Measurements from ENCODE around the gene CDKL5.

DNA sequence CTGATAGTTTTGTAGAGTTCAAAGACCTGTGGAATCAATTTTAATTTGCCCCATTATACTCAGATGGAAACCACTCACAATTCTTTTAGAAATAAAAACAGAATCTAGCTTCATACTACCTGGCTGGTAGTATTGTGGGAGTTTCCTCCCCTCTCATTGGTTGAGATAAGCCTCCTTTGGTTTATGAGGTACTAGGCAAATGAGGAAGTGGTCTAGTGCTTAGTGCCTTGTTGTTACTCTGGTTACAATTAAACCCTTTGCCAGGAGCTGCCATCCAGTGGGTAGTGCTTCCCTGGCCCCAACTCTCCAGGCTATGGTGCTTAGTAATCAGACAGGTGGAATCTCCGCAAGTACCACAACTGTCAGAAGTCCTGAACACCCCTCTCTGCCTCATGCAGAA is 118.3 kb downstream of the CDKL5 start:
- TF ChIP-seq, protein P1, sequence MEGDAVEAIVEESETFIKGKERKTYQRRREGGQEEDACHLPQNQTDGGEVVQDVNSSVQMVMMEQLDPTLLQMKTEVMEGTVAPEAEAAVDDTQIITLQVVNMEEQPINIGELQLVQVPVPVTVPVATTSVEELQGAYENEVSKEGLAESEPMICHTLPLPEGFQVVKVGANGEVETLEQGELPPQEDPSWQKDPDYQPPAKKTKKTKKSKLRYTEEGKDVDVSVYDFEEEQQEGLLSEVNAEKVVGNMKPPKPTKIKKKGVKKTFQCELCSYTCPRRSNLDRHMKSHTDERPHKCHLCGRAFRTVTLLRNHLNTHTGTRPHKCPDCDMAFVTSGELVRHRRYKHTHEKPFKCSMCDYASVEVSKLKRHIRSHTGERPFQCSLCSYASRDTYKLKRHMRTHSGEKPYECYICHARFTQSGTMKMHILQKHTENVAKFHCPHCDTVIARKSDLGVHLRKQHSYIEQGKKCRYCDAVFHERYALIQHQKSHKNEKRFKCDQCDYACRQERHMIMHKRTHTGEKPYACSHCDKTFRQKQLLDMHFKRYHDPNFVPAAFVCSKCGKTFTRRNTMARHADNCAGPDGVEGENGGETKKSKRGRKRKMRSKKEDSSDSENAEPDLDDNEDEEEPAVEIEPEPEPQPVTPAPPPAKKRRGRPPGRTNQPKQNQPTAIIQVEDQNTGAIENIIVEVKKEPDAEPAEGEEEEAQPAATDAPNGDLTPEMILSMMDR (IDR thresholded peaks at IDR 0.05; ENCODE audit: borderline replicate concordance, extremely low read depth, low read length, poor library complexity, severe bottlenecking) = no peak
- TF ChIP-seq EZH2 (IDR thresholded peaks at IDR 0.05; ENCODE audit: borderline replicate concordance, low read depth, low read length, severe bottlenecking) = no peak
